WTC11 (cell line): ENCODE results near the gene CALHM1.
"Not testable (repeated sequence)": the region's sequence is repeated elsewhere in the genome, so short reads cannot be mapped to it uniquely, and the experiment has no call there.

ENCODE experiments used
- ATF3 ChIP-seq: sonication (generic); formaldehyde crosslinking; conservative IDR thresholded peaks from 2 replicates; pipeline ENCODE4 v1.8.1; 2022; ENCODE audit warnings: mild to moderate bottlenecking, missing genetic modification reagents
- CREB1 ChIP-seq: sonication (generic); formaldehyde crosslinking; IDR thresholded peaks from 2 replicates; pipeline ENCODE4 v1.8.0; 2023; ENCODE audit warnings: mild to moderate bottlenecking, missing genetic modification reagents
- E2F1 ChIP-seq: sonication (generic); formaldehyde crosslinking; IDR thresholded peaks from 2 replicates; pipeline ENCODE4 v1.8.0; 2022; ENCODE audit warnings: mild to moderate bottlenecking, missing genetic modification reagents
- E2F5 ChIP-seq: sonication (generic); formaldehyde crosslinking; IDR thresholded peaks from 2 replicates; pipeline ENCODE4 v1.8.1; 2022; ENCODE audit warnings: mild to moderate bottlenecking, moderate library complexity, missing genetic modification reagents
- TP53 ChIP-seq: sonication (generic); formaldehyde crosslinking; IDR thresholded peaks from 2 replicates; pipeline ENCODE4 v1.8.1; 2023; ENCODE audit warnings: mild to moderate bottlenecking, missing genetic modification reagents
- ZBTB21 ChIP-seq: sonication (generic); formaldehyde crosslinking; IDR thresholded peaks from 2 replicates; pipeline ENCODE4 v1.8.1; 2023; ENCODE audit warnings: mild to moderate bottlenecking, missing genetic modification reagents, borderline replicate concordance
- TF ChIP-seq, protein P1 (sequence below): fragments of 200-600 bp; IDR thresholded peaks from 2 replicates; pipeline ENCODE4 v1.8.0; 2022; ENCODE audit warnings: antibody characterized with exemption
- TF ChIP-seq, protein P2 (sequence below): sonication (generic); formaldehyde crosslinking; IDR thresholded peaks from 2 replicates; pipeline ENCODE4 v1.8.0; 2022; ENCODE audit warnings: mild to moderate bottlenecking, missing genetic modification reagents
- TF ChIP-seq, protein P3 (sequence below): sonication (generic); formaldehyde crosslinking; IDR thresholded peaks from 2 replicates; pipeline ENCODE4 v1.8.1; 2022; ENCODE audit warnings: low read depth, missing genetic modification reagents, borderline replicate concordance

DNA sequence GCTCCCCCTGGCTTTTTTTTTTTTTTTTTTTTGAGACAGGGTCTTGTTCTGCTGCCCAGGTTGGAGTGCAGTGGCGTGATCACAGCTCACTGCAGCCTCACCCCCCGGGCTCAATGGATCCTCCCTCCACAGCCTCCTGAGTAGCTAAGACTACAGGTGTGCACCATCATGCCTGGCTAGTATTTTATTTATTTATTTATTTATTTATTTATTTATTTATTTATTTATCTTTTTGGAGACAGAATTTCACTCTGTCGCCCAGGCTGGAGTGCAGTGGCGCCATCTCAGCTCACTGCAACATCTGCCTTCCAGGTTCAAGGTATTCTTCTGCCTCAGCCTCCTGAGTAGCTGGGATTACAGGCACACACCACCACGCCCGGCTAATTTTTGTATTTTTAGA, 45.1 kb upstream of the CALHM1 start:
- TF ChIP-seq ZBTB21; E2F5 (CRISPR knock-in tag); E2F1 (CRISPR knock-in tag); TP53; ATF3; CREB1 (CRISPR knock-in tag): not testable (repeated sequence)
- TF ChIP-seq, protein P1, sequence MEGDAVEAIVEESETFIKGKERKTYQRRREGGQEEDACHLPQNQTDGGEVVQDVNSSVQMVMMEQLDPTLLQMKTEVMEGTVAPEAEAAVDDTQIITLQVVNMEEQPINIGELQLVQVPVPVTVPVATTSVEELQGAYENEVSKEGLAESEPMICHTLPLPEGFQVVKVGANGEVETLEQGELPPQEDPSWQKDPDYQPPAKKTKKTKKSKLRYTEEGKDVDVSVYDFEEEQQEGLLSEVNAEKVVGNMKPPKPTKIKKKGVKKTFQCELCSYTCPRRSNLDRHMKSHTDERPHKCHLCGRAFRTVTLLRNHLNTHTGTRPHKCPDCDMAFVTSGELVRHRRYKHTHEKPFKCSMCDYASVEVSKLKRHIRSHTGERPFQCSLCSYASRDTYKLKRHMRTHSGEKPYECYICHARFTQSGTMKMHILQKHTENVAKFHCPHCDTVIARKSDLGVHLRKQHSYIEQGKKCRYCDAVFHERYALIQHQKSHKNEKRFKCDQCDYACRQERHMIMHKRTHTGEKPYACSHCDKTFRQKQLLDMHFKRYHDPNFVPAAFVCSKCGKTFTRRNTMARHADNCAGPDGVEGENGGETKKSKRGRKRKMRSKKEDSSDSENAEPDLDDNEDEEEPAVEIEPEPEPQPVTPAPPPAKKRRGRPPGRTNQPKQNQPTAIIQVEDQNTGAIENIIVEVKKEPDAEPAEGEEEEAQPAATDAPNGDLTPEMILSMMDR, result not testable (repeated sequence)
- TF ChIP-seq, protein P2, sequence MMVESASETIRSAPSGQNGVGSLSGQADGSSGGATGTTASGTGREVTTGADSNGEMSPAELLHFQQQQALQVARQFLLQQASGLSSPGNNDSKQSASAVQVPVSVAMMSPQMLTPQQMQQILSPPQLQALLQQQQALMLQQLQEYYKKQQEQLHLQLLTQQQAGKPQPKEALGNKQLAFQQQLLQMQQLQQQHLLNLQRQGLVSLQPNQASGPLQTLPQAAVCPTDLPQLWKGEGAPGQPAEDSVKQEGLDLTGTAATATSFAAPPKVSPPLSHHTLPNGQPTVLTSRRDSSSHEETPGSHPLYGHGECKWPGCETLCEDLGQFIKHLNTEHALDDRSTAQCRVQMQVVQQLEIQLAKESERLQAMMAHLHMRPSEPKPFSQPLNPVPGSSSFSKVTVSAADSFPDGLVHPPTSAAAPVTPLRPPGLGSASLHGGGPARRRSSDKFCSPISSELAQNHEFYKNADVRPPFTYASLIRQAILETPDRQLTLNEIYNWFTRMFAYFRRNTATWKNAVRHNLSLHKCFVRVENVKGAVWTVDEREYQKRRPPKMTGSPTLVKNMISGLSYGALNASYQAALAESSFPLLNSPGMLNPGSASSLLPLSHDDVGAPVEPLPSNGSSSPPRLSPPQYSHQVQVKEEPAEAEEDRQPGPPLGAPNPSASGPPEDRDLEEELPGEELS, result not testable (repeated sequence)
- TF ChIP-seq, protein P3, sequence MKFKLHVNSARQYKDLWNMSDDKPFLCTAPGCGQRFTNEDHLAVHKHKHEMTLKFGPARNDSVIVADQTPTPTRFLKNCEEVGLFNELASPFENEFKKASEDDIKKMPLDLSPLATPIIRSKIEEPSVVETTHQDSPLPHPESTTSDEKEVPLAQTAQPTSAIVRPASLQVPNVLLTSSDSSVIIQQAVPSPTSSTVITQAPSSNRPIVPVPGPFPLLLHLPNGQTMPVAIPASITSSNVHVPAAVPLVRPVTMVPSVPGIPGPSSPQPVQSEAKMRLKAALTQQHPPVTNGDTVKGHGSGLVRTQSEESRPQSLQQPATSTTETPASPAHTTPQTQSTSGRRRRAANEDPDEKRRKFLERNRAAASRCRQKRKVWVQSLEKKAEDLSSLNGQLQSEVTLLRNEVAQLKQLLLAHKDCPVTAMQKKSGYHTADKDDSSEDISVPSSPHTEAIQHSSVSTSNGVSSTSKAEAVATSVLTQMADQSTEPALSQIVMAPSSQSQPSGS (CRISPR knock-in tag), result not testable (repeated sequence)
